Esophagus muscularis mucosa (tissue), 4 donors: ENCODE measurements around the gene LRMDA. TPM values are rescaled to one million over a fixed set of nuclear protein-coding genes. Genes with fewer than 3 reads are reported as not detected.

Experiments
- DNase-seq: peaks from one replicate; pipeline ENCODE4 v3.0.0-alpha.2; 2017; ENCODE audit errors: extremely low spot score
- H3K27ac ChIP-seq, 4 donors: fragments of 200-600 bp; sonication (generic); replicated peaks in 1 of 4; 1 replicate in 3 of 4; 2 replicates in 1 of 4; pipeline ENCODE4 v1.5.1; 2016 to 2019; ENCODE audit warnings: mild to moderate bottlenecking in 1 of 4
- H3K27me3 ChIP-seq, 4 donors: fragments of 200-600 bp; sonication (generic); one replicate each; pipeline versions ENCODE4 v1.5.1 to v1.6.0; 2016 to 2019
- H3K36me3 ChIP-seq, 4 donors: fragments of 200-600 bp; sonication (generic); one replicate each; pipeline ENCODE4 v1.5.1; 2016 to 2019
- H3K4me1 ChIP-seq, 4 donors: fragments of 200-600 bp; sonication (generic); one replicate each; pipeline ENCODE4 v1.5.1; 2016 to 2019
- H3K4me3 ChIP-seq, 4 donors: fragments of 200-600 bp; sonication (generic); 1 replicate in 2 of 4; 2 replicates in 2 of 4; pipeline ENCODE4 v1.5.1; 2016 to 2019; ENCODE audit warnings: mild to moderate bottlenecking in 4 of 4, moderate library complexity in 1 of 4
- H3K9me3 ChIP-seq, 4 donors: fragments of 200-600 bp; sonication (generic); 1 replicate in 3 of 4; 2 replicates in 1 of 4; pipeline ENCODE4 v1.5.1; 2016 to 2019
- EP300 ChIP-seq: sonication (generic); formaldehyde crosslinking; IDR thresholded peaks from one replicate; pipeline ENCODE4 v1.6.1; 2017; ENCODE audit warnings: antibody characterized with exemption
- POLR2A ChIP-seq: fragments of 450-650 bp; IDR thresholded peaks from one replicate; pipeline ENCODE4 v1.6.1; 2017; ENCODE audit warnings: antibody characterized with exemption, moderate library complexity, mild to moderate bottlenecking, low read depth
- POLR2AphosphoS5 ChIP-seq, 2 donors: sonication (generic); formaldehyde crosslinking; IDR thresholded peaks; one replicate each; pipeline ENCODE4 v1.6.1; 2017; ENCODE audit warnings: antibody characterized with exemption in 2 of 2
- WGBS: methylation state at CpG from one replicate; pipeline ENCODE4 v1.1.5; 2018; 5-methylcytosine and 5-hydroxymethylcytosine counted together
- intact Hi-C: fragments of 100-400 bp; cut with DNase I; formaldehyde crosslinking; loops from one replicate; pipeline ENCODE4 v1.15.1; 2023
- total RNA-seq, 4 donors: library from RNA; depleted of rRNA; stranded (reverse); fragments of >200 nt; gene quantifications; one replicate each; pipeline versions ENCODE4 v1.1.0 to v1.2.1, GENCODE V29; 2016
- TF ChIP-seq, protein P1 (sequence below), 3 experiments: fragments of 200-600 bp in 2 of 3; fragments of 450-650 bp in 1 of 3; sonication (generic) in 2 of 3; IDR thresholded peaks; one replicate each; pipeline ENCODE4 v1.5.1; 2017 to 2019; ENCODE audit warnings: antibody characterized with exemption in 3 of 3, mild to moderate bottlenecking in 2 of 3, moderate library complexity in 1 of 3

The LRMDA gene
- total RNA-seq, 4 donors from 2014 or later: 14.3 to 34.9 (median 26.5) TPM

DNA sequence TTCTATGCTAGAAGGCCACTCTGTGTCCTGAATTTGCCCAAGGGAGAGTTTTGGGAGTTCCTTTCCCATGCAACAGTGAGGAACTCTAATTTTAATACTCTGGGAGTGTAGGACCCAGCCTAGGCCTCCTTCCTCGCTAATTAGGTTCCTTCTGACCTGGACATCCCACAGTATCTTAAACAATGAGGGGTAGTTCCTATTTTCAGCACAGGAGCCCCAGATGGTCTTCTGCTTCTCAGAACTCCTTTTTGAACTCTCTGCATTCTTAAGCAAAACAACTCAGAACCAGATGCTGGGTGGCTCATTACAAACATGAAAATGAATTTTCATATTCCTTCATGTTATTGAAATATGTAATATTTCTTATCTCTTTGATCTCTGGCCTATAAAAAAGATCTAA, 116.9 kb downstream of the LRMDA start:
- TF ChIP-seq EP300 (no peak), POLR2AphosphoS5 (IDR thresholded peaks at IDR 0.05) (no peak), POLR2A (no peak)
- TF ChIP-seq, protein P1, sequence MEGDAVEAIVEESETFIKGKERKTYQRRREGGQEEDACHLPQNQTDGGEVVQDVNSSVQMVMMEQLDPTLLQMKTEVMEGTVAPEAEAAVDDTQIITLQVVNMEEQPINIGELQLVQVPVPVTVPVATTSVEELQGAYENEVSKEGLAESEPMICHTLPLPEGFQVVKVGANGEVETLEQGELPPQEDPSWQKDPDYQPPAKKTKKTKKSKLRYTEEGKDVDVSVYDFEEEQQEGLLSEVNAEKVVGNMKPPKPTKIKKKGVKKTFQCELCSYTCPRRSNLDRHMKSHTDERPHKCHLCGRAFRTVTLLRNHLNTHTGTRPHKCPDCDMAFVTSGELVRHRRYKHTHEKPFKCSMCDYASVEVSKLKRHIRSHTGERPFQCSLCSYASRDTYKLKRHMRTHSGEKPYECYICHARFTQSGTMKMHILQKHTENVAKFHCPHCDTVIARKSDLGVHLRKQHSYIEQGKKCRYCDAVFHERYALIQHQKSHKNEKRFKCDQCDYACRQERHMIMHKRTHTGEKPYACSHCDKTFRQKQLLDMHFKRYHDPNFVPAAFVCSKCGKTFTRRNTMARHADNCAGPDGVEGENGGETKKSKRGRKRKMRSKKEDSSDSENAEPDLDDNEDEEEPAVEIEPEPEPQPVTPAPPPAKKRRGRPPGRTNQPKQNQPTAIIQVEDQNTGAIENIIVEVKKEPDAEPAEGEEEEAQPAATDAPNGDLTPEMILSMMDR (IDR thresholded peaks at IDR 0.05): no peak
- H3K4me3 ChIP-seq: no peak overlapping the region
- H3K27ac ChIP-seq: no peak overlapping the region
- peaks cover 20 to 35% (median 28%) of the 10 kb centered on the region in 4 donors for H3K4me1 ChIP-seq
- 77% methylated on average over 1 of the region's 1 CpG for WGBS
- no peaks in the 10 kb centered on the region for H3K36me3 ChIP-seq
- no peak for DNase-seq
- intact Hi-C loops: no loop called here
- H3K27me3 ChIP-seq: no peaks in the 10 kb centered on the region
- H3K9me3 ChIP-seq: peaks cover 0 to 4% (median 0%) of the 10 kb centered on the region in 4 donors

GRCh38 chr10:75550191-75550590, 118.8 kb downstream of the LRMDA start:
- Histone ChIP-seq H3K4me3 (no peak overlapping the region), H3K27me3 (no peaks in the 10 kb centered on the region), H3K36me3 (no peaks in the 10 kb centered on the region), H3K27ac (no peak overlapping the region), H3K4me1 (peaks cover 4 to 17% (median 12%) of the 10 kb centered on the region in 4 donors), H3K9me3 (peaks cover 0 to 4% (median 0%) of the 10 kb centered on the region in 4 donors)
- intact Hi-C loops: no loop called here
- DNase-seq: no peak
- TF ChIP-seq, protein P1 (IDR thresholded peaks at IDR 0.05): no peak

DNA sequence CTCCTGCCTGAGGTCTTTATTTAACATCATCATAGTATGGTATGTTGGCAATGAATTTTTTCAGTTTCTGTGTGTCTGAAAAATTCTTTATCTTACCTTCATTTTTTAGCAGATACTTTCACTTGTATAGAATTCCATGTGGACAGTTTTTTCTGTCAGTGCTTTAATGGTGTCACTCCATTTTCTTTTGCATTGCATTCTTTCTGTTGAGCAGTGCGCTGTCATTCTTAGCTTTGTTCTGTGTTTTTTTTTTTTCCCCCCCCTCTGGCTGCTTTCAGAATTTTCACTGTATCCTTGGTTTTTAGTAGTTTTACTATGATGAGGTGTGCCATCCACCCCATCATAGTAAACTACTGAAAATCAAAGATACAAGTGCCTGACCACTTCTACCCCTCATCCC, 120.7 kb downstream of the LRMDA start:
- no peak for DNase-seq
- H3K27ac ChIP-seq: no peak overlapping the region
- WGBS: 100% methylated on average over 1 of the region's 1 CpG
- peaks cover 0 to 12% (median 9%) of the 10 kb centered on the region in 4 donors for H3K4me1 ChIP-seq
- TF ChIP-seq POLR2A: no peak
- TF ChIP-seq POLR2AphosphoS5 (IDR thresholded peaks at IDR 0.05): no peak
- no peak for TF ChIP-seq EP300
- TF ChIP-seq, protein P1 (IDR thresholded peaks at IDR 0.05): no peak
- intact Hi-C loops: no loop called here
- H3K4me3 ChIP-seq: no peak overlapping the region
- no peaks in the 10 kb centered on the region for H3K27me3 ChIP-seq
- H3K9me3 ChIP-seq: peaks cover 0 to 4% (median 0%) of the 10 kb centered on the region in 4 donors
- H3K36me3 ChIP-seq: no peaks in the 10 kb centered on the region

- H3K4me3 ChIP-seq: no peak overlapping the region
- H3K27me3 ChIP-seq: no peaks in the 10 kb centered on the region
- 78% methylated on average over 1 of the region's 1 CpG for WGBS
- intact Hi-C loops: no loop called here
- DNase-seq: no peak
- no peak overlapping the region for H3K27ac ChIP-seq
- H3K36me3 ChIP-seq: no peaks in the 10 kb centered on the region
- peaks cover 0 to 4% (median 0%) of the 10 kb centered on the region in 4 donors for H3K9me3 ChIP-seq
- H3K4me1 ChIP-seq: no peaks in the 10 kb centered on the region
- no peak for TF ChIP-seq POLR2AphosphoS5 (IDR thresholded peaks at IDR 0.05)
- no peak for TF ChIP-seq POLR2A
- TF ChIP-seq EP300: no peak
- TF ChIP-seq, protein P1 (IDR thresholded peaks at IDR 0.05): no peak
Measured at GRCh38 chr10:75553550-75553949, 122.1 kb downstream of the LRMDA start.

- no peak overlapping the region for H3K27ac ChIP-seq
- H3K27me3 ChIP-seq: no peaks in the 10 kb centered on the region
- intact Hi-C loops: no loop called here
- no peak for DNase-seq
- H3K4me3 ChIP-seq: no peak overlapping the region
- peaks cover 0 to 4% (median 0%) of the 10 kb centered on the region in 4 donors for H3K9me3 ChIP-seq
- no peaks in the 10 kb centered on the region for H3K4me1 ChIP-seq
- H3K36me3 ChIP-seq: no peaks in the 10 kb centered on the region
- TF ChIP-seq POLR2AphosphoS5 (IDR thresholded peaks at IDR 0.05): no peak
- TF ChIP-seq EP300: no peak
- TF ChIP-seq, protein P1 (IDR thresholded peaks at IDR 0.05): no peak
- TF ChIP-seq POLR2A: no peak
Measured at GRCh38 chr10:75555323-75555722, 123.9 kb downstream of the LRMDA start.
